ENCODE data around the gene PREP. TPM values are rescaled to one million over a fixed set of nuclear protein-coding genes. Genes with fewer than 3 reads are reported as not detected.

The PREP gene
- total and polyA plus RNA-seq, 2 of the 8 experiments (the other 6 are each of a cell fraction or from before 2014, with no cell fraction given), result 26.8 to 70.0 TPM

- 92% methylated on average over 2 of the region's 2 CpGs; no CpG with 5 or more reads in 1 of the 2 experiments for WGBS, 2 experiments (ENCODE audit: extremely low coverage in 1 of 2, insufficient coverage in 1 of 2, insufficient read length in 1 of 2, insufficient replicate concordance in 2 of 2, low coverage in 1 of 2, low lambda C conversion rate in 2 of 2, missing lambda C conversion rate in 1 of 2)
- Histone ChIP-seq H2BK120ac (replicated peaks; ENCODE audit: low read depth, low read length) (no peak overlapping the region), H3K23me2 (ENCODE audit: low read depth, low read length) (no peaks in the 10 kb centered on the region), H3K27me3 (replicated peaks in 1 of 4; ENCODE audit: control insufficient read depth in 3 of 4, extremely low read depth in 1 of 4, insufficient read depth in 3 of 4, low read length in 3 of 4) (no peaks in the 10 kb centered on the region), H4K5ac (ENCODE audit: insufficient read length, low read depth, low read length) (no peak overlapping the region), H2AK5ac (ENCODE audit: low read depth, low read length) (no peak overlapping the region), H3K4ac (replicated peaks; ENCODE audit: insufficient read length, low read depth, low read length) (no peak overlapping the region), H2BK20ac (ENCODE audit: low read length) (no peak overlapping the region), H3K23ac (ENCODE audit: insufficient read length) (no peak overlapping the region), H3K9ac (replicated peaks in 1 of 4; ENCODE audit: extremely low read depth in 1 of 4, low read depth in 3 of 4, low read length in 3 of 4) (no peak overlapping the region), H3K4me3 (ENCODE audit: extremely low read depth in 1 of 4, insufficient read depth in 2 of 4, low read depth in 3 of 4, low read length in 4 of 4) (no peak overlapping the region), H3K4me1 (replicated peaks in 1 of 4; ENCODE audit: control insufficient read depth in 3 of 4, insufficient read depth in 4 of 4, low read length in 3 of 4) (0 out of 7 replicates have a peak, but pooled peaks cover 0 to 3% (median 0%) of the 10 kb centered on the region in 4 experiments), H3K56ac (replicated peaks; ENCODE audit: insufficient read length, low read depth, low read length) (no peak overlapping the region), H3K14ac (ENCODE audit: insufficient read length) (no peak overlapping the region), H3K36me3 (ENCODE audit: control insufficient read depth in 2 of 4, insufficient read depth in 4 of 4, low read length in 3 of 4) (no peaks in the 10 kb centered on the region), H3K9me3 (ENCODE audit: insufficient read depth in 2 of 2, low read depth in 1 of 2, low read length in 1 of 2) (no peaks in the 10 kb centered on the region), H3K27ac (ENCODE audit: low read depth, low read length) (no peak overlapping the region), H3K18ac (ENCODE audit: extremely low read depth, low read length) (no peak overlapping the region), H2BK12ac (ENCODE audit: low read depth, low read length) (no peak overlapping the region), H2AFZ (ENCODE audit: low read length) (no peak overlapping the region), H3K4me2 (ENCODE audit: insufficient read depth in 1 of 2, low read depth in 2 of 2, low read length in 2 of 2) (no peak overlapping the region), H2BK15ac (ENCODE audit: low read length) (no peak overlapping the region), H3K79me2 (ENCODE audit: control insufficient read depth in 1 of 2, insufficient read depth in 2 of 2, low read length in 2 of 2) (no peaks in the 10 kb centered on the region), H3K79me1 (ENCODE audit: low read depth, low read length) (no peaks in the 10 kb centered on the region), H4K8ac (ENCODE audit: extremely low read depth, insufficient read depth, low read length) (no peak overlapping the region), H2BK5ac (ENCODE audit: low read depth, low read length) (no peak overlapping the region), H4K91ac (replicated peaks; ENCODE audit: insufficient read length, low read length) (no peak overlapping the region), H4K20me1 (replicated peaks in 1 of 2; ENCODE audit: control insufficient read depth in 1 of 2, insufficient read depth in 2 of 2, low read length in 2 of 2) (no peaks in the 10 kb centered on the region)
- ChIA-PET POLR2A (ENCODE audit: partially characterized antibody) (no interaction called here), CTCF (ENCODE audit: partially characterized antibody) (no interaction called here)
- FAIRE-seq, result no peak
- DNase-seq (ENCODE audit: low read depth in 1 of 2, low spot score in 2 of 2), result no peak
- TF ChIP-seq TBP (IDR thresholded peaks at IDR 0.05; ENCODE audit: low read depth, low read length) (no peak), POLR2A (IDR thresholded peaks at IDR 0.05; ENCODE audit: control extremely low read depth in 1 of 2, low read depth in 2 of 2, low read length in 2 of 2) (no peak), BCL11A (IDR thresholded peaks at IDR 0.05; ENCODE audit: low read depth in 2 of 2, low read length in 2 of 2) (no peak)
Observed at GRCh38 chr6:105251689-105252088, 151.2 kb downstream of the PREP start.

Data from H1 (cell line).